Left hindlimb (tissue), 1 donor: Measurements from ENCODE around the gene TRPC3.
A peak's percentile ranks its signal among the peaks of the same experiment; 100 is the strongest.
"Not testable (repeated sequence)": the region's sequence is repeated elsewhere in the genome, so short reads cannot be mapped to it uniquely, and the experiment has no call there.

ENCODE experiments used
- DNase-seq: peaks from one replicate; pipeline ENCODE4 v3.0.0-alpha.2; 2018

Gene TRPC3

GRCh38 chr4:121943941-121944340 is 7.9 kb downstream of the TRPC3 start:
- DNase-seq, result no peak

DNA sequence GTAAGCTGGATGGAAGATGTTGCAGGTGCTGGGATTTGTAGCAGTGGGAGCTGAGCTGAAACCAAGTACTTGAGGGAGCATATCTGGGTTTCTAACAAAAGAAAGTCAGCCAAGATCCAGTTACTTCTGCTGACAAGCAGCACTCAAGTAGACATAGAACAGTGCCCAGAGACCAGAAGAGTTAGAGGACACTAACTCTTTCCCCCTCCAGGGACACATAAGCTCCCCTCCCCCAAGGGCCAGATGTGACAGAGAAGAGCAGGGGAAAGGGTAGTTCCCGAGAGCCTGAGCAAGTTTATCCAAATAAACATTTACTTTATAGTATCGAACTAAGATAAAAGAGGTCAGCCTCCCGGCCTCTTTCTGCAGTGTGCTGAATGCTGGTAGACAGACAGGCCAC is 12.2 kb downstream of the TRPC3 start:
- DNase-seq, result no peak

- DNase-seq, result no peak
Measured at GRCh38 chr4:121938282-121939092, 13.4 kb downstream of the TRPC3 start.

DNA sequence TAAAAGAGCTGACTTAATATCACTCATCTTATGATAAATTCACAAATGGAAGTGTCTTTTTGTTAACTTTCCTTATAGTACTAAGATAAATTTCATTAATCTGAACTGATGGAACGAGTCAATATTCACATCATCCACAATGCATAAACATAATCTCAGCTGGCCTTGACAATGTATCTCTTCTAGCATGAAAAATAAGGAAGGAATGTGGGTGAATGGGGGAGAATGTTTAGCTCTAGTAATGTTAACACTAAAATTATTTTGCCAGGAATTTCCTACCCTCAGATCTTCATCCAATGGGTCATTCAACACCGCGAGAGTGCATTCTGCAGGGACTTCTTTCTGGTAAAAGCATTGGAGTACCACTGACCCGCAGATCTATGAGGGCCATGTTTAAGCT is 15.8 kb downstream of the TRPC3 start:
- no peak for DNase-seq

DNA sequence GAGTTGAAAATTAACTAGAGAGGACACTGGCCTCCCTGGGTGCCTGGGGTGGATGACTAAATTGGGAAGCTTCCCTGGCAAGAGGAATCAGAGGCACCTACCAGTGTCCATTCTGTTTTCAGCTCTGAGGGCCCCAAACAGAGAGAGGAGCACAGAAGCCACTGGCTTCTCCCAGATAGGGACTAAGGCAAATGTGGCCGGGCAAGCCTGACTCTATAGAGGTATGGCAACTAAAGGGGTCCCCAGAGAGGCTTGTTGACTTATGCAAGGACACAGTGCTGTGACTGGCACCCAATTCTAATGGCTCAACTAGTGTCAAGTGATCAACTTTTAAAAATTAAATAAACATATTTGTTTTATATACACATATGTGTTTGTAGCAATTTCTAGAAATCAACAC is 17.2 kb downstream of the TRPC3 start:
- no peak for DNase-seq

DNA sequence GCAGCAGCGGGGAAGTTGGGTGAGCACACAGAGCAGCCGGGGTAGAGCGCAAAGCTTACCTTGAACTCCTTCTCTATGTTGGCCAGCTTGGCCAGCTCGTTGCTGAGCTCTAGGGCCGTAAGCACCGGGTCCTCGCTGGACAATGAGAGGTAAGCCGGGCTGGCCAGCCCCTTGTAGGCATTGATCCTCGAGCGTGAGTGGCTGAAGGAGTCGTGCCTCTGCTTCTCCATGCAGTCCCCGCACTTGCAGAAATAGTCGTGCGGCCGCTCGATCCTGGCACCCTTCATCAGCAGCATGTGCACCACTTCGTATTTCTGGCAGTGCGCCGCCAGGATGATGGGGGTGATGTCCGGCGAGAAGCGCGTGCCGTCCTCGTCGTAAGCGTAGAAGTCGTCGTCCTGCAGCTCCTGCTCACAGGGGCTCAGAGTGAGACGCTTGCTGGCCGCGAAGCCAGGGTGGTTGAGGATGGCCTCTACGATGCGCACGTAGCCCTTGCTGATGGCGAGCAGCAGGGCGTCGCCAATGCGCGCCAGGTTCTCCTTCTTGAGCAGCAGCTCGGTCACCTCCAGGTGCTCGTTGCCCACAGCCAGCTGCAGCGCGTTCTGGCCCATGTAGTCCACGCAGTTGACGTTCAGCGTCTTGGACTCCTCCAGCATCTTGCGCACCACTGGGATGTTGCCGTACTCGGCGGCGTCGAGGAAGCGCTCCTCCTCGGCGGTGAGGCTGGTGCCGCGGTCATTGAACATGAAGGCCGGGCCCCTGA is 19.5 kb downstream of the TRPC3 start:
- DNase-seq, result no peak

DNA sequence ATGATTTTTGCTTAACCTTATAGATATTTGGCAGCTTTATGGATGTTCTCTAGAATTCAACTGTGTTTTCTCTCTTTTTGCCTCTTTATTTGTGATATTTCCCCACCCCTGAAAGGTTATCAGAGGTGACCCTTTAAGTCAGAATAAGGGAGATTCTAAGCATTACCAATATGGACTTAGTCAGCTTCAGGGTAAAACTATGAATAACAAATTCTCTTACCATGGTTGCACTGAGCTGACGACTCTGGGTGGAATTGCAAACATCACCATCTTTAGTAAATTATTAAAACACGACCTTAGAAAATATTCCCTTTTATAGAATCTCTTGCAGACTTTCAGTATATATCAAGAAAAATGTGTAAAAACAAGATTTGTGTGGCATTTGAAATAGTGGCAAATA is 21.6 kb downstream of the TRPC3 start:
- no peak for DNase-seq

- no peak for DNase-seq
Measured at GRCh38 chr4:121927948-121928347, 23.9 kb downstream of the TRPC3 start.

- not testable (repeated sequence) for DNase-seq
Measured at GRCh38 chr4:121926490-121926889, 25.4 kb downstream of the TRPC3 start.

DNA sequence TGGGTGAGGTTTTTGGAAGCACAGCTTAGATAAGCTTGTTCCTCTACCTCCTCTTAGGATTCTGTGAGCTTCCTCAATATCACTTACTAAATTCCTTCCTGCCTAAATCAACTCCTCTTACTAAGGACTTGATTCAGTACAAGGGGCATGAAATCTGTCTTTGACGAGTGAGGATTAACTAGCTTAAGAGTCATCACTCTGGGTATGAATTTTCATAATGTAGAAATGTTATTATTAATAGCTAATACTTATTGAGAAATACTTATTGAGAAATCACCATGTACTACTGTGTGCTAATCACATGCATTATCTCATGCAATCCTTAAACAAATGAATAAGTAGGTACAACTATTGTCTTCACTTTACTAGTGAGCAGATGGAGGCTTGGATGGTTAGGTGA is 28.6 kb downstream of the TRPC3 start:
- DNase-seq, result no peak

DNA sequence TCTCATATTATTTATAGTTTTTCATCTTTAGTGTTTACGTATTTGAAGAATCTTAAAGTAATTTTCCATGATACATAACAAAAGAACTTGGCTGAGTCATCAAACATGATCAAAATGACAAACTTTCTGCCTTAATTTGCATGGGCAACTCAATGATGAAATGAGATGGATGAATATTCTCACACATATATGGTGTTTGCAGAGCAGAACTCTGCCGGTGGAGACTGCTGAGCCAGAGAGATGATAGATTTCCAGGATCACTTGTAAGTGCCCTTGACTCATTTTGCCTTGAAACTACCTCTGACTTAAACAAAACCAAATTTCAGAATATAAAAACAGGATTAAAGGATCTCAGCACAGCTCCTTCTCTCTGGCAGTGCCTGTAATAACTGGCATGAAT is 38.2 kb downstream of the TRPC3 start:
- no peak for DNase-seq

GRCh38 chr4:121908346-121908745 is 43.5 kb downstream of the TRPC3 start:
- no peak for DNase-seq

DNA sequence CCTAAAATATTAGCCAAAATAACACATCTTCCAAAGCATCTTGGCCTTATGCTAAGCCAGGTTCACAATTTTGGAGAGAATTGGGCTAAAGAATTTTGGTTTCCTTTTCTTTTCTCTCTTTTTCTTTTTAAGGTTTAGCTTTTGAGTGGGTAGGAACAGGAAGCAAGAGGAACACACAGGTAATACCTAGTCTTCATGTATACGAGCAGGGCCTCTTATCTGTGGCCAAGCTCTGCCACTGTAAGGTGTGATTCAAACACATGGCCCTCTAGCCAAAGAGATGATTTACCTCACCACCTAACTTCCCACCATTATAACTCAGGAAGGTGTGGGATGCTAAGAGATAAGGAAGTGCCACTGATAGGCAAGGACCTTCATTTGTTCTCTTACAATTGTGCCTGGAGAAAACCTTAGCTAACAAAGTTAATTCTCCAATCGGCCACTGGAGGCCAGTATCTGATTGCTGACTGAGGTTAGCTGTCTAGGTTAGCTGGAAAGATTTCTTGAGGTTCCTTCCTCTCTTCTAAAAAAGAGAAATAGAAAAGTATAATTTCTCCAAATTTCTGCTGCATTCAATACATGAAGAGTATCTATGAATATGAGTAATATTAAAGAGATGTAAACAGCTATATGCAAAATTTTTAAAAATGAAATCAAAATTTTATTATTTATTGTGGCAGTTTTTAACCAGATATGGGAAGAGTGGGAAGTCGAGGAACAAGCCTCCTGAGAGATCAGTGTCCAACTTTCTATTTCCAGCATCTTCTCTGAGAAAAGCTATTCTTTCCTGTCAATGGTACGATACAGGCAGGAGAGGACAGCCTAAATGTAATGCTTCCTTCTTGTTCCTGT is 51.5 kb downstream of the TRPC3 start:
- DNase-seq, result peak; percentile 31

GRCh38 chr4:121898150-121898549 is 53.7 kb downstream of the TRPC3 start:
- DNase-seq, result no peak

- no peak for DNase-seq
Measured at GRCh38 chr4:121888134-121888533, 63.7 kb downstream of the TRPC3 start.

DNA sequence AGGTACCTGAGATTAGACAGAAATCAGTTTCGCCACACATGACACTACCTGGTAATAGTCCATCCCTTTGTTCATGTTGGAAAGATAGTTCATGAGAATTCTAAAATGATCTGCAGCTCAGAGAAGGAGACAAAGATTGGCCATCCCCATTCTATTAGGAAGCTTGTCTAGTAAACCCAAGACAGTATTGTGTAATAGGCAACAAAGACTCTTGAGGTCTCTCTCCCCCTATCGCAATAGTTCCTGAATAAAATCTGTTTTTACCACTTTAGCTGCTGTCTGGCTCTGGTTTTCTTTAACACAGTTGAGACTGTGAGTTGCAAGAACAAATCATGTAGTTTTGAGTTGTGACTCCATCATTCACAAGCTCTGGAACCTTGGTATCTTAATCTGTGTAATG is 66.7 kb downstream of the TRPC3 start:
- no peak for DNase-seq

DNA sequence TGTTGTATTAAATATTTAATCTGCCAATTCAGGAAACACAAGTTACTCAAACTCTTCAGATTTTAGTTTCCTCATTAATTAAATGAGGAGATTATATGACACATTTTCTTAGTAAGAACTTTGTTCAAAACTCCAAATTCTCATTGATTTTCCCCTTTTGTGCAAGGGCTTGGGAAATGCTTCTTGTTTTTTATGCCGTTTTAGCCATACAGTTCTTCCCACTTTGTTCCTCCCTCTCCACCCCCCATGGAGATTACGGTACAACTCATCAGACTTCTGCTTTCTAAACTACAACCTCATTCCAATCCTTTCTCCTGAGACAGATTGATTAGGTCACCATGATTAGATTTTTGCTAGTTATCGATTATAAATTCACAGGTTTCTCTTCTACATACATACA is 70.7 kb downstream of the TRPC3 start:
- no peak for DNase-seq

- no peak for DNase-seq
Measured at GRCh38 chr4:121879135-121879534, 72.7 kb downstream of the TRPC3 start.

DNA sequence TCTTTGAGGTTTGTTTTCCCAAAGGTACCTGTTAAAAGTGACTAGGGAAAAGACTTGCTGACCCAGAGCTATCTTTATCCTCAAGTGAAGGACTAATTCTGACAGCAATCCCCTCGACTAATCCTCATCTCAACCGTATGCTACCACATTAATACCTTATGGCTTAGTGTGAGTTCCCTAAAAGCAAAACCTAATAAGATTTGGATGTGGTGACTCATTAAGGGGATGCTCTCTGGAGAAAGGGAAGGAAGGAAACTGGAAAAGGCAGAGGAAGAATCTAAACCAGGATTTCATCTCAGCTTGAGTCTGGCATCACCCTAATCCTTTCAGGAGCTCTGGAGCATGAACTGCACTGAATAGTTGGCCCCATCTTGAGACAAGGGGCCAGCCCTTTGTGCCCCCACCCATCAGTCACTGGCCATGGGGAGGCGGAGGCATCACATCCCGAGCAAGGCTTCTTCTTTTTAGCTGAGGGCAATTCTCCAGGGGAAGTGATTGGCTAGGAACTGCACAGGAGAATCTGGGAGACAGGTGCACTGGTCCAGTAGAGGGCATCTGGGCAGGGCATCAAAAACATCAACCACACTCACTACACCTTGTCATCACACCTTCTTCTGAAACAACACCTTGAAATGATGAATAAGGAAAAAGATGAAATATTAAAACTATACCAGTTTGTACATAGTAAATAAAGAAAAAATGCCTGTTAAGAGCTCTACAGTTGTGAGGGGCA is 74.7 kb downstream of the TRPC3 start:
- DNase-seq, result no peak

DNA sequence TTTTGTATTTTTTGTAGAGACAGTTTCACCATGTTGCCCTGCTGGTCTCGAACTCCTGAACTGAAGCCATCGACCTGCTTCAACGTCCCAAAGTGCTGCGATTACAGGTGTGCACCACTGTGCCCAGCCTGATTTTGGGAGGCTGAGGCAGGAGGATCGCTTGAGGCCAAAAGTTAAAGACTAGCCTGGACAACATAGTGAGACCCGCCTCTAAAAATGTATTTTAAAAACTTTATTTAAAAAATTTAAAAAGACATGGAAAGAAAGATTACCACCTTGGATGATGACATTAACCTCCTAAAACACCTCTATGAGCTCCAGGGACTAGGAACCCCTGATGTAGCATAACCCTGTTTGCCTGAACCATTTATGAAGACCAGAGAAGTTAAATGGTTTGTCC is 75.8 kb downstream of the TRPC3 start:
- DNase-seq, result no peak

GRCh38 chr4:121875652-121876051 is 76.2 kb downstream of the TRPC3 start:
- no peak for DNase-seq

DNA sequence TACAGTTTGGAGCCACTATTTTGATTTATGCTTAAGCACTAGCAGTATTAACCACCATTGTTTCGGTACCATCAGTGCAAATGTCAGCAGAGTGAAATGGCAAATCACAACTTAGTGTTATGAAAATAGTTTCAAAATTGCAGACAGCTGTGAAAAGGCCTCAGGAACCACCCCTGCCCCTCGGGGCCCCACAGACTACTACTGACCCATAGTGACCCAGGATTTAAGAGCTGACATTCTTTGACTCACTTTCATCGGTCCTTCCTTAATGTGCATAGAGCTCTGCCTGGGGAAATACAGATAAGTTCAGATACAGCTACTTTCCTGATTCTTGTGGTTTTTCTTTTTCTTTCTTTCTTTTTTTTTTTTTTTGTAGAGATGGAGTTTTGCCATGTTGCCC is 78.3 kb downstream of the TRPC3 start:
- DNase-seq, result no peak
